ENCODE results near the gene GLCE.
"Not testable (repeated sequence)": the region's sequence is repeated elsewhere in the genome, so short reads cannot be mapped to it uniquely, and the experiment has no call there.

GLCE gene

GRCh38 chr15:69277316-69277715 lies 116.9 kb downstream of the GLCE start:
- no peak for DNase-seq

- no peak for DNase-seq
Observed at GRCh38 chr15:69279636-69280035, 119.2 kb downstream of the GLCE start.

GRCh38 chr15:69280783-69281182 lies 120.3 kb downstream of the GLCE start:
- DNase-seq = no peak

- no peak for DNase-seq
Observed at GRCh38 chr15:69282104-69282743, 121.8 kb downstream of the GLCE start.

- DNase-seq = no peak
Observed at GRCh38 chr15:69285834-69286233, 125.4 kb downstream of the GLCE start.

- no peak for DNase-seq
Observed at GRCh38 chr15:69288011-69288410, 127.6 kb downstream of the GLCE start.

- no peak for DNase-seq
Observed at GRCh38 chr15:69288531-69289341, 128.3 kb downstream of the GLCE start.

- no peak for DNase-seq
Observed at GRCh38 chr15:69289342-69290146, 129.1 kb downstream of the GLCE start.

- DNase-seq = no peak
Observed at GRCh38 chr15:69290346-69291164, 130.1 kb downstream of the GLCE start.

- DNase-seq = not testable (repeated sequence)
Observed at GRCh38 chr15:69291651-69292050, 131.2 kb downstream of the GLCE start.

GRCh38 chr15:69292826-69293420 lies 132.5 kb downstream of the GLCE start:
- no peak for DNase-seq

GRCh38 chr15:69293741-69294615 lies 133.5 kb downstream of the GLCE start:
- DNase-seq = no peak

GRCh38 chr15:69296606-69297005 lies 136.2 kb downstream of the GLCE start:
- DNase-seq = no peak

GRCh38 chr15:69297642-69298353 lies 137.4 kb downstream of the GLCE start:
- DNase-seq = no peak

GRCh38 chr15:69298354-69298696 lies 137.9 kb downstream of the GLCE start:
- no peak for DNase-seq

- DNase-seq = no peak
Observed at GRCh38 chr15:69298697-69299441, 138.4 kb downstream of the GLCE start, which contains the start of gene PAQR5. Gene PAQR5 (plus strand): TSS chr15:69298912. CDS start chr15:69360081, 61,169 bp downstream.

GRCh38 chr15:69299451-69299886 lies 139.0 kb downstream of the GLCE start:
- no peak for DNase-seq

- no peak for DNase-seq
Observed at GRCh38 chr15:69299943-69300588, 139.6 kb downstream of the GLCE start.

- DNase-seq = not testable (repeated sequence)
Observed at GRCh38 chr15:69301101-69301500, 140.7 kb downstream of the GLCE start.
